Measurements from ENCODE around the gene SEC23IP. TPM values are rescaled to one million over a fixed set of nuclear protein-coding genes. Genes with fewer than 3 reads are reported as not detected.
"Not testable (repeated sequence)": the region's sequence is repeated elsewhere in the genome, so short reads cannot be mapped to it uniquely, and the experiment has no call there.

The SEC23IP gene
- total RNA-seq, 1 donor from 2014 or later = 87.4 TPM

DNA sequence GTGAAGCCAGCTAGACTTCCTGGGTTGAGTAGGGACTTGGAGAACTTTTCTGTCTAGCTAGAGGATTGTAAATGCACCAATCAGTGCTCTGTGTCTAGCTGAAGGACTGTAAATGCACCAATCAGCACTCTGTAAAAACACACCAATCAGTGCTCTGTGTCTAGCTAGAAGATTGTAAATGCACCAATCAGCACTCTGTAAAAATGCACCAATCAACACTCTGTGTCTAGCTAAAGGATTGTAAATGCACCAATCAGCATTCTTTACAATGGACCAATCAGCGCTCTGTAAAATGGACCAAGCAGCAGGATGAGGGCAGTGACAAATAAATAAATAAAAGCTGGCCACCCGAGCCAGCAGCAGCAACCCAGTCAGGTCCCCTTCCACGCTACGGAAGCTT lies 2.2 kb upstream of the SEC23IP start:
- H3K4me3 Mint-ChIP-seq (ENCODE audit: low read depth); H3K9me3 Mint-ChIP-seq; H3K27ac Mint-ChIP-seq; intact Hi-C loops (cut with micrococcal nuclease); H3K27me3 Mint-ChIP-seq (ENCODE audit: low read depth); DNase-seq (ENCODE audit: low spot score): not testable (repeated sequence)
- Mint-ChIP-seq H3K4me1 (ENCODE audit: low read depth) (peaks cover 23% of the 10 kb centered on the region), H3K36me3 (ENCODE audit: low read depth) (peaks cover 19% of the 10 kb centered on the region)

DNA sequence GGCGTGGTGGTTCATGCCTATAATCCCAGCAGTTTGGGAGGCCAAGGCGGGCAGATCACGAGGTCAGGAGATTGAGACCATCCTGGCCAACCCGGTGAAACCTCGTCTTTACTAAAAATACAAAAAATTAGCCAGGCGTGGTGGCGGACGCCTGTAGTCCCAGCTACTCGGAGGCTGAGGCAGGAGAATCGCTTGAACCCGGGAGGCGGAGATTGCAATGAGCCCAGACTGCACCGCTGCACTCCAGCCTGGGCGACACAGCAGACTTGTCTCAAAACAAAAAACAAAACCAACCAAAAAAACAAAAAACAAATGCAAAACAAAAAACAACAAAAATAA lies 712 bp upstream of the SEC23IP start:
- H3K4me3 Mint-ChIP-seq (ENCODE audit: low read depth) = peak overlapping the region; percentile 99

DNA sequence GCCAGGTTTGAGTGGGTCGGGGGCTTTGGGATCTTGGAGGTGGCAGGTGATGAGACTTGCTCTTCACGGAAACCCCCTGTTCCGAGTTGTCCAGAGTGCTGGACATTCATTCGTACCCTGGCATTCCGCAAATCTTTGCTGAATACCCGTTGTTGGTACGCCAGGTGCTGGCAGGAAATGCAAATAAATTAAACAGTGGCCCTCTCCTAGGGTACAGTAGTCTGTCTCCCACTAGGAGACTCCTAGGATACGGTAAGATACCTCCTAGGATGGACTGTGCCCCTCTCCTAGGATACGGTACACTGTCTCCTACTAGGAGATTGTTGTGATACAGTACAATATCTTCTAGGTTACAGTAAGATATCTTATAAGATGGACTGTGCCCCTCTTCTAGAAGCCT lies 544 bp downstream of the SEC23IP start:
- peak overlapping the region; percentile 99 for H3K4me3 Mint-ChIP-seq (ENCODE audit: low read depth)
- H3K27ac Mint-ChIP-seq = peak overlapping the region; percentile 92
- peaks cover 38% of the 10 kb centered on the region for H3K4me1 Mint-ChIP-seq (ENCODE audit: low read depth)
- no peak for DNase-seq (ENCODE audit: low spot score)
- peaks cover 35% of the 10 kb centered on the region for H3K36me3 Mint-ChIP-seq (ENCODE audit: low read depth)
- intact Hi-C loops (cut with micrococcal nuclease) = no loop called here
- H3K9me3 Mint-ChIP-seq = peaks cover 6% of the 10 kb centered on the region
- peaks cover 6% of the 10 kb centered on the region for H3K27me3 Mint-ChIP-seq (ENCODE audit: low read depth)

More for the DNA sequence above, 712 bp upstream of the SEC23IP start:
- Mint-ChIP-seq H3K36me3 (ENCODE audit: low read depth) (peaks cover 31% of the 10 kb centered on the region), H3K4me1 (ENCODE audit: low read depth) (peaks cover 35% of the 10 kb centered on the region), H3K27ac (peak overlapping the region; percentile 92)
- H3K27me3 Mint-ChIP-seq (ENCODE audit: low read depth); DNase-seq (ENCODE audit: low spot score); H3K9me3 Mint-ChIP-seq: not testable (repeated sequence)
- intact Hi-C loops (cut with micrococcal nuclease) = loop anchor here (1.0 kb wide), 2 partner anchors 19 to 296 kb away; partner anchors contain the start of gene TIAL1

DNA sequence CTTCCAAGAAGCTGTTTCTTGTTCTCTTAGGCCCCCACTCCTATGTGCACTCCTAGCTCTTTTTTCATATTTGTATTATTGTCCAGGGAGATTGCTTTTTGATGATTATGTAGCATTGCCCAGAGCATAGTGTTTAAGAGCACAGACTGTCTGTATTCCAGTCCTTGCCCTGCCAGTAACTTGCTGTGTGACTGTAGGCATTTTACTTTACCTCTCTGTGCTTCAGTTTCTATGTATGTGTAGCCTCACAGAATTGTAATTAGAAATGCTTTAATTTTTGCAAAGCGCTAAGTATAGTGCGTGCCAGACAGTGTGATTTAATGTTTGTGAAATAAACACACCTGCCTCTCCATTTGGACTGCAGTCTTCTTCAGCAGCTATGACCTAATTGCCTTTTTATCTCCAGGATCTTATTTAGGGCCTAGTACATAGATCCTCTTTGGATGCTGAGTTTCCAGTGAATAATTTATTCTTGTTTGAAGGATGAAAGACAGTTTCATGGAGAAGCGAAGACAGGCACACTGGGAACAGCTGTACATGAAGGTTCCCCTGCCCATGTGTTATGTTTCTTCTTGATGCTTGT lies 1.4 kb downstream of the SEC23IP start:
- H3K4me3 Mint-ChIP-seq (ENCODE audit: low read depth) = peak overlapping the region; percentile 99
- no peaks in the 10 kb centered on the region for H3K27me3 Mint-ChIP-seq (ENCODE audit: low read depth)
- H3K4me1 Mint-ChIP-seq (ENCODE audit: low read depth) = peaks cover 39% of the 10 kb centered on the region
- no peak for DNase-seq (ENCODE audit: low spot score)
- H3K36me3 Mint-ChIP-seq (ENCODE audit: low read depth) = peaks cover 44% of the 10 kb centered on the region
- peak overlapping the region; percentile 25 for H3K27ac Mint-ChIP-seq
- H3K9me3 Mint-ChIP-seq = peaks cover 6% of the 10 kb centered on the region
- intact Hi-C loops (cut with micrococcal nuclease) = no loop called here

DNA sequence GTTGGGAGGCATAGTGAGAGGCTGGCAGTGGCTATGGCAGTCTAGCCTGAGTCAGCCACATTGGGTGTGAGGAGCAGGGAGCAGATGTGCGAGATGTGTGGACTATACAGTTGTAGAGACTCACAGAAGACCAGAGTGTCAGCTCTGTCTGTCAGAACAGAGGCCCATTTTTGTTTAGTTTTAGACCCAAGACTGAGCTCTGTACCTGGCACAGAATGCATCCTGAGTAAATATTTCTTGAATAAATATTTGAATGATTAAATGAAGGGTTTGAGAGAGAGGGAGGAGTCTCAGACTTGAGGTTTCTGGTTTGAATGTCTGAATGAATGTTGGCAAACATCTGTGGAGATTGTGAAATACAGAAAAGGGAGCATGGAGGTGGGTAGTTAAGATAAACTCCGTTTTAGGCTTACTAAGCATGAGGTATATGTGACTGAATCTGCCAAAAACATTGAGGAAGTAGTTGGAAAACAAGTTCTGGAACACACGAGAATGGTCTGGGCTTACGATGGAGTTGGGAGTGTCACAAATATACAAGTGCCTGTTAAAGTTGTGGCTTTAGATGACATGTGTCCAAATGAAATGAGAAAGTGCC lies 3.6 kb downstream of the SEC23IP start:
- H3K4me3 Mint-ChIP-seq (ENCODE audit: low read depth) = no peak overlapping the region
- peaks cover 43% of the 10 kb centered on the region for H3K36me3 Mint-ChIP-seq (ENCODE audit: low read depth)
- H3K27ac Mint-ChIP-seq = no peak overlapping the region
- peaks cover 43% of the 10 kb centered on the region for H3K4me1 Mint-ChIP-seq (ENCODE audit: low read depth)
- H3K27me3 Mint-ChIP-seq (ENCODE audit: low read depth) = no peaks in the 10 kb centered on the region
- intact Hi-C loops (cut with micrococcal nuclease) = no loop called here
- H3K9me3 Mint-ChIP-seq = no peaks in the 10 kb centered on the region
- DNase-seq (ENCODE audit: low spot score) = no peak

DNA sequence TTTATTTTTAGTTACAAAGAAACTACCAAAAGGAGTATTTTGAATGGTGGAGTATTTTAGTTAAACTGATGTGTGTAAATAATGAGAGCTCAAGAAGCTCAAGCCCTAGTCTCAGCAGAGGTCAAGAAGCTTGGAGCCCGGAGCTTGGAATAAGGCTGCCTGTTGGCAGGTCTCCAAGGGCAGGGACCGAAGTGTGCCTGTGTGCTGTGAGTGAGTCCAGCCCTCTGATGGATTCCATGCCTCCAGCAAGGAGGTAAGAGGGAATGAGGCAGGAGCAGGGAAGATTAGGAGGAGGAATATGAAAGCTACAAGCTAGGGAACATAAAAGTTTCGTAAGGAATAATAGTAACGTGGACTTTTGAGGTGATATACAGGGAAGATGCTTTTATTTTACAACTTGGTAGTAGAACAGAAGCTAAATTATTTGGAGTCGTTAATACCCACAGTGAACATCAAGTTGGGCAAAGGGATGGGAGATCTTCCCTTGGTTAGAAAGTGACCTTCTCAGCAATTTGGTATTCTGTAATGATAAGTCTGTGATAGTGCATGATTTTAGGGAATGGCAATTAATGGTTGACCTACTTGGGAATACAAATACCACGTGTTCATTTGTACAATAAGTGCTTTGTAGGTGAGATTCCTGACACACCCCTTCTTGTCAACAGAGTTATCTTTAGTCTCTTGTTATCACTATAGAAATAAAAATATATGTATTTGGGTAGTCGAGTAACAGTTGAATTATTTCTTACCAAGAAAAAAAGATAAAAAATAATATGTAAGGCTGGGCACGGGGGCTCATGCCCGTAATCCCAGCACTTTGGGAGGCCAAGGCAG lies 4.6 kb downstream of the SEC23IP start:
- DNase-seq (ENCODE audit: low spot score) = no peak
- no peak overlapping the region for H3K27ac Mint-ChIP-seq
- no peak overlapping the region for H3K4me3 Mint-ChIP-seq (ENCODE audit: low read depth)
- H3K27me3 Mint-ChIP-seq (ENCODE audit: low read depth) = no peaks in the 10 kb centered on the region
- H3K9me3 Mint-ChIP-seq = no peaks in the 10 kb centered on the region
- H3K4me1 Mint-ChIP-seq (ENCODE audit: low read depth) = peaks cover 42% of the 10 kb centered on the region
- intact Hi-C loops (cut with micrococcal nuclease) = no loop called here
- peaks cover 45% of the 10 kb centered on the region for H3K36me3 Mint-ChIP-seq (ENCODE audit: low read depth)

DNA sequence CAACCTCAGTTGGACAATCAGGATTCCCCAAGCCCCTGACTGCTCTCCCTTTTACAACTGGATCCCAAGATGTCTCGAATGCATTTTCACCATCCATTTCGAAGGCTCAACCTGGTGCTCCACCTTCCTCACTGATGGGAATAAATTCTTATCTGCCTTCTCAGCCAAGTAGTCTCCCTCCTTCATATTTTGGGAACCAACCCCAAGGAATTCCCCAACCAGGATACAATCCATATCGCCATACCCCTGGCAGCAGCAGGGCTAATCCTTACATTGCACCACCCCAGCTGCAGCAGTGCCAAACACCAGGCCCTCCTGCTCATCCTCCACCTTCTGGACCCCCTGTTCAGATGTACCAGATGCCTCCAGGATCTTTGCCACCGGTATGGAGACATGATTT lies 6.0 kb downstream of the SEC23IP start:
- intact Hi-C loops (cut with micrococcal nuclease) = no loop called here
- H3K27ac Mint-ChIP-seq = no peak overlapping the region
- H3K9me3 Mint-ChIP-seq = no peaks in the 10 kb centered on the region
- no peaks in the 10 kb centered on the region for H3K27me3 Mint-ChIP-seq (ENCODE audit: low read depth)
- H3K36me3 Mint-ChIP-seq (ENCODE audit: low read depth) = peaks cover 48% of the 10 kb centered on the region
- DNase-seq (ENCODE audit: low spot score) = no peak
- H3K4me1 Mint-ChIP-seq (ENCODE audit: low read depth) = peaks cover 37% of the 10 kb centered on the region
- H3K4me3 Mint-ChIP-seq (ENCODE audit: low read depth) = no peak overlapping the region

DNA sequence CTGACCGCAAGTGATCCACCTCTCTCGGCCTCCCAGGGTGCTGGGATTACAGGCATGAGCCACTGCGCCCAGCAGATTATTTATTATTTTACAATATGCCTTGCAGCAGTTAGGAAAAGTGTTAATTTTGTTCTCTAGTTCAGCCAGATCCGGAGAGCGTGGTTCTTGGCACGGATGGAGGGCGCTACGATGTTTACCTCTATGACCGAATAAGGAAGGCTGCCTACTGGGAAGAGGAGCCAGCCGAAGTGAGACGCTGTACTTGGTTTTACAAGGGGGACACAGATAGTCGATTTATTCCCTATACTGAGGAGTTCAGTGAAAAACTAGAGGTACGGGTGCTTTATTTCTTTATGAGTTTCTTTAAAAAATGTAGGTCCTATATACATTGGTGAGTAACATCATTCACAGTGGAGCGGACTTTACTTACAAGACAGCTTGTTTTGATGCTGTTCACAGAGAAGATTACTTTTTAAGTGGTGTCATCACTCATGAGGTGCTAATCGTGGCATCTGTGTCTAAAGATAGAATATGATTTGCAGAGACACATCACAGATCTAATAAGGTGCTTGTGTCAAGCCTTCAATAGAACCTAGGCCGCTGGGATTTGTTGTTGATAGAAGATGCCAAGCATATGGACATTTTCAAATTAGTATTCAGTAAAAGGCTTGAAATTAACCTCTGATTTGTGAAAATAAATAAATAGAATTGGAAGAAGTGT lies 11.6 kb downstream of the SEC23IP start:
- intact Hi-C loops (cut with micrococcal nuclease) = no loop called here
- DNase-seq (ENCODE audit: low spot score) = no peak
- Mint-ChIP-seq H3K36me3 (ENCODE audit: low read depth) (peaks cover 54% of the 10 kb centered on the region), H3K27ac (no peak overlapping the region), H3K9me3 (no peaks in the 10 kb centered on the region), H3K4me3 (ENCODE audit: low read depth) (no peak overlapping the region), H3K27me3 (ENCODE audit: low read depth) (no peaks in the 10 kb centered on the region), H3K4me1 (ENCODE audit: low read depth) (peaks cover 6% of the 10 kb centered on the region)

DNA sequence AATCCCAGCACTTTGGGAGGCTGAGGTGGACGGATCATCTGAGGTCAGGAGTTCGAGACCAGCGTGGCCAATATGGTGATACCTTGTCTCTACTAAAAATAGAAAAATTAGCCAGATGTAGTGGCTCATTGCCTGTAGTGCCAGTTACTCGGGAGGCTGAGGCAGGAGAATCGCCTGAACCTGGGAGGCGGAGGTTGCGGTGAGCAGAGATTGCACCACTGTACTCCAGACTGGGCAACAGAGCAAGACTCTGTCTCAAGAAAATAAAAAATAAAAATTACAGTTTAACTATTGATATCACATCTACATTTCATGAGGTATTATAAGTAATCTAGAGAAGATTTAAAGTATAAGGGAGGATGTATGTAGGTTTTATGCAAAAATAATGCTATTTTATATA lies 15.2 kb downstream of the SEC23IP start:
- peaks cover 67% of the 10 kb centered on the region for H3K36me3 Mint-ChIP-seq (ENCODE audit: low read depth)
- H3K27me3 Mint-ChIP-seq (ENCODE audit: low read depth); H3K4me3 Mint-ChIP-seq (ENCODE audit: low read depth); DNase-seq (ENCODE audit: low spot score); H3K27ac Mint-ChIP-seq; intact Hi-C loops (cut with micrococcal nuclease); H3K9me3 Mint-ChIP-seq; H3K4me1 Mint-ChIP-seq (ENCODE audit: low read depth): not testable (repeated sequence)

DNA sequence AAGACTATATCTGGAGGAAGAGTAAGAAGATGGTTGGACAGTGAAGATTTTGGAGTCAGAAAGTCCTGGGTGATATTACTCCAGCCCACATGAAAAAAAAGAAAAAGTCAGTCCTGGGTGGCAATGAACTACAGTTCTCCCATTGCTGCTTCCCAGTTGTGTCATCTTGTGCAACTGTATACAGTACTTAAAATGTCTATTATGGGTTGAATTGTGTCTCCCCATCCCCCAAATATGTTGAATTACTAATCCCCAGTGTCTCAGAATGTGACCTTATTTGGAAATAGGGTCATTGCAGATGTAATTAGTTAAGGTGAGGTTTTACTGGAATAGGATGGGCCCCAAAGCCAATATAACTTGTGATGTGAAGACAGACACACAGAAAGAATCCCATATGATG lies 15.6 kb downstream of the SEC23IP start:
- Mint-ChIP-seq H3K4me3 (ENCODE audit: low read depth) (no peak overlapping the region), H3K4me1 (ENCODE audit: low read depth) (peaks cover 3% of the 10 kb centered on the region)

DNA sequence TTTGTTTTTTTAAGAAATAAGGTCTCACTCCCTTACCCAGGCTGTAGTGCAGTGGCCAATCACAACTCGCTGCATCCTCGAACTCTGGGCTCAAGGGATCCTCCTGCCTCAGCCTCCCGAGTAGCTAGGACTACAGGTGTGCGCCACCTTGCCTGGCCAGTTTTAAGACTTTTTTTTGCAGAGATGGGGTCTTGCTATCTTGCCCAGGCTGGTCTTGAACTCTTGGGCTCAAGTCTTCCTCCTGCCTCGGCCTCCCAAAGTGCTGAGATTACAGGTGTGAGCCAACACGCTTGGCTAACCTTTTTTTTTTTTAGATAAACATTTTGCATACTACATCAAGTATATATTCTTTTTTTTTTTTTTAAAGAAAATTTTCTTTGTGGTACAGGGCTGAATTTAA lies 18.2 kb downstream of the SEC23IP start:
- H3K4me3 Mint-ChIP-seq (ENCODE audit: low read depth) = no peak overlapping the region
- H3K27ac Mint-ChIP-seq = no peak overlapping the region
- no peaks in the 10 kb centered on the region for H3K27me3 Mint-ChIP-seq (ENCODE audit: low read depth)
- intact Hi-C loops (cut with micrococcal nuclease) = no loop called here
- peaks cover 59% of the 10 kb centered on the region for H3K36me3 Mint-ChIP-seq (ENCODE audit: low read depth)
- H3K9me3 Mint-ChIP-seq = no peaks in the 10 kb centered on the region
- no peaks in the 10 kb centered on the region for H3K4me1 Mint-ChIP-seq (ENCODE audit: low read depth)
- DNase-seq (ENCODE audit: low spot score) = no peak

More for the DNA sequence above, 15.6 kb downstream of the SEC23IP start:
- Mint-ChIP-seq H3K9me3 (no peaks in the 10 kb centered on the region), H3K27me3 (ENCODE audit: low read depth) (no peaks in the 10 kb centered on the region), H3K27ac (no peak overlapping the region), H3K36me3 (ENCODE audit: low read depth) (peaks cover 67% of the 10 kb centered on the region)
- intact Hi-C loops (cut with micrococcal nuclease) = no loop called here
- DNase-seq (ENCODE audit: low spot score) = no peak

DNA sequence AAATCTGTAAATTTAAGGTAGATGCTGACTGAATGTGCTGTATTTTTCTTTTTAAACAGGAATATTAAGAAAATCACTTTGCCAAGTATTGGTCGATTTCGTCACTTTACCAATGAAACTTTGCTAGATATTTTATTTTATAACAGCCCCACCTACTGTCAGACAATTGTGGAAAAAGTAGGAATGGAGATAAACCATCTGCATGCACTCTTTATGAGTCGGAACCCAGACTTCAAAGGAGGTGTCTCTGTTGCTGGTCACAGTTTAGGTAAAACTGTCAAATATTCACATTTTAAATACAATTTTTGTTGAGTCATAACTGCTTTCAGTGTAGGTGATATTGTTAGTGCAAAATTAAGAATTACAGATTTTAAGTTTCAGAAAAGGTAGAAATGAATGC lies 25.2 kb downstream of the SEC23IP start:
- H3K27ac Mint-ChIP-seq = no peak overlapping the region

DNA sequence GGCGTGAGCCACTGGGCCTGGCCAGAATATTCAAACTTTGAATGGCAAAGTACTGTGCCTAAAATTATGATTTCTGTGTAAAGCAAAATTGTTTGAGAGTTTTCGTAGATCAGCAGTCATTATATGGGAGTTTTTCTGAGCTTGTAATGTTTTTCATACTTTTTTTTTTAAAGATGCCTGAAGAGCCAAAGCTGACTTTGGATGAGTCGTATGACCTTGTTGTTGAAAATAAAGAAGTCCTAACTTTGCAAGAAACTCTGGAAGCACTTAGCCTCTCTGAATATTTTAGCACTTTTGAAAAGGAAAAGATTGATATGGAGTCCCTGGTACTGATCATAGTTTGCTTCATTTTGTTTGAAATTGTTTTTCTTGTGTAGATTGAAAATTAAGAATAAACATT lies 26.7 kb downstream of the SEC23IP start:
- intact Hi-C loops (cut with micrococcal nuclease) = no loop called here
- Mint-ChIP-seq H3K27ac (no peak overlapping the region), H3K27me3 (ENCODE audit: low read depth) (no peaks in the 10 kb centered on the region), H3K36me3 (ENCODE audit: low read depth) (peaks cover 63% of the 10 kb centered on the region), H3K4me1 (ENCODE audit: low read depth) (peaks cover 7% of the 10 kb centered on the region), H3K9me3 (no peaks in the 10 kb centered on the region), H3K4me3 (ENCODE audit: low read depth) (no peak overlapping the region)
- DNase-seq (ENCODE audit: low spot score) = no peak

More for the DNA sequence above, 25.2 kb downstream of the SEC23IP start:
- H3K4me1 Mint-ChIP-seq (ENCODE audit: low read depth) = peaks cover 7% of the 10 kb centered on the region
- no peak overlapping the region for H3K4me3 Mint-ChIP-seq (ENCODE audit: low read depth)
- no peak for DNase-seq (ENCODE audit: low spot score)
- H3K36me3 Mint-ChIP-seq (ENCODE audit: low read depth) = peaks cover 64% of the 10 kb centered on the region
- H3K9me3 Mint-ChIP-seq = no peaks in the 10 kb centered on the region
- H3K27me3 Mint-ChIP-seq (ENCODE audit: low read depth) = no peaks in the 10 kb centered on the region
- intact Hi-C loops (cut with micrococcal nuclease) = no loop called here

All from activated T-helper 2 cell treated with anti-CD3 and anti-CD28 coated beads, Interferon-gamma antibody, Interleukin-2, Interleukin-4, amounts not matched to agents 10 μg/mL and 5 μg/mL and 100 μg/mL, durations not matched to agents 14 hours and 24 hours and 36 hours (primary cell).